ENCODE data around the gene HOXA5. TPM values are rescaled to one million over a fixed set of nuclear protein-coding genes. Genes with fewer than 3 reads are reported as not detected.

Gene HOXA5
- total RNA-seq, 1 donor from 2014 or later, result 18.8 TPM

DNA sequence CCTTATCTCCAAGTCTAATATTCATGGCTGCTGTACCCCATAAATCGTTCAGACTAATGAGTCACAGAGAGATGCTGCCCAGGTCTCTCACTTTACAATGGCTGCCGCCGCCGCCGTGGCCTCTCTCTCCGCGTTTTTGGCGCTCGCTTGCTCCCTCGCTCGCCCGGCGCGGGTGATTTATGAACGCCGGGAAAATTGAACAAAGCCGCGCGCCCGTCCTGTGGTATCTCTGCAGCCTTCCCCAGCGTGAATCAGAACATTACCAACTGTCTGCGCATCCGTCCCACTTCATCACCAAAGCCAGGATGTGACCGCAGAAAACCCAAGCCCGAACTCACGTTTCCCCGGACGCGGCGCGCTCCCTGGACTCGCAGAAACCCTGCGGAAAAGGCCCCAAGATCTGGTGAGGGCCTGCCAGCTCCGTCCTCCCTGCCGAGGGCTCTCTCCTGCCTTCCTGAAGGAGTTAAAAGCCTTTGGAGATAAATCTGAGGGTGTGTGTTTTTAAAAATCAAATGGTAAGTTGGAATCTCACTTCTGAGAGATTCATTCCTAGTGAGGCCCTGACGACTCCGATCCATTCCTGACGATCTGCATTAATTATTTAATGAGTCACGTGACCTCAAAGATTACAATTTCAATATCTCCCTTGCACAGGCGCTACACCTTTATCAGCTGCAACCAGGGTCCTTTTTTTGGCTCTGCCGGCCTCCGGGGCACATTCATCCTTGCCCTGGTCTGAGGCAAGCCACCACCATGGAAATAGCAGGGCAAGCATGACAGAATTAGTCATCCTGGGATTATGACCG, 19.2 kb downstream of the HOXA5 start:
- DNase-seq (ENCODE audit: low read depth), result no peak
- H3K4me3 ChIP-seq (ENCODE audit: low read depth, low read length), result peak overlapping the region; percentile 59
- H3K36me3 ChIP-seq (ENCODE audit: control insufficient read depth, insufficient read depth, low read length), result peaks cover 1% of the 10 kb centered on the region
- TF ChIP-seq, protein P1, sequence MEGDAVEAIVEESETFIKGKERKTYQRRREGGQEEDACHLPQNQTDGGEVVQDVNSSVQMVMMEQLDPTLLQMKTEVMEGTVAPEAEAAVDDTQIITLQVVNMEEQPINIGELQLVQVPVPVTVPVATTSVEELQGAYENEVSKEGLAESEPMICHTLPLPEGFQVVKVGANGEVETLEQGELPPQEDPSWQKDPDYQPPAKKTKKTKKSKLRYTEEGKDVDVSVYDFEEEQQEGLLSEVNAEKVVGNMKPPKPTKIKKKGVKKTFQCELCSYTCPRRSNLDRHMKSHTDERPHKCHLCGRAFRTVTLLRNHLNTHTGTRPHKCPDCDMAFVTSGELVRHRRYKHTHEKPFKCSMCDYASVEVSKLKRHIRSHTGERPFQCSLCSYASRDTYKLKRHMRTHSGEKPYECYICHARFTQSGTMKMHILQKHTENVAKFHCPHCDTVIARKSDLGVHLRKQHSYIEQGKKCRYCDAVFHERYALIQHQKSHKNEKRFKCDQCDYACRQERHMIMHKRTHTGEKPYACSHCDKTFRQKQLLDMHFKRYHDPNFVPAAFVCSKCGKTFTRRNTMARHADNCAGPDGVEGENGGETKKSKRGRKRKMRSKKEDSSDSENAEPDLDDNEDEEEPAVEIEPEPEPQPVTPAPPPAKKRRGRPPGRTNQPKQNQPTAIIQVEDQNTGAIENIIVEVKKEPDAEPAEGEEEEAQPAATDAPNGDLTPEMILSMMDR (IDR thresholded peaks at IDR 0.05; ENCODE audit: insufficient read depth, low read length, poor library complexity, severe bottlenecking), result no peak
- no peaks in the 10 kb centered on the region for H3K27me3 ChIP-seq (ENCODE audit: control insufficient read depth, insufficient read depth, low read length)

- TF ChIP-seq, protein P1 (IDR thresholded peaks at IDR 0.05; ENCODE audit: insufficient read depth, low read length, poor library complexity, severe bottlenecking), result no peak
- Histone ChIP-seq H3K36me3 (ENCODE audit: control insufficient read depth, insufficient read depth, low read length) (no peaks in the 10 kb centered on the region), H3K27me3 (ENCODE audit: control insufficient read depth, insufficient read depth, low read length) (no peaks in the 10 kb centered on the region), H3K4me3 (ENCODE audit: low read depth, low read length) (peak overlapping the region; percentile 59)
- no peak for DNase-seq (ENCODE audit: low read depth)
These were observed 19.9 kb downstream of the HOXA5 start for GRCh38 chr7:27123477-27124053.

DNA sequence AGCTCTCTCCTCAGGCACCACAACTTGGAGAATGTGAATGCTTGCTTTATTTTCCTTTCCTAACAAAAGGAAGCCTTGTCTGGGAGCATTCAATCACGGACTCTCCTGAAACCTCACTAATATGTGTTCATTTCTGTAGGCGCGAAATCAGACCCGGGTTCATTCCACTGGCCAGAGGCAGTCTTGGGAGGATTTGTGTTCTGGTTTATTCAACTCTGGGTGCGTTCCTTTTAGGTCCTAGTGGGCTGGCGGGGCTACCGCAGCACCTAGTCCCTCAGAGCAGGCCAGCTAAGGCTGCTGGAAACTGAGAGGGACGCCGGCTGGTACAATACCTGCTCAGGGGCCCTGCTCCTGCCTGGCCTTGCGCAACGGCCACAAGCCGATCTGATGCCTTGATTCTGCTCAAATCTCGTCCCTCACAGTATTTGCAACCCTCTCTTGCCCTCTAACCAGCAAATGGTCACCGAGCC, 20.4 kb downstream of the HOXA5 start:
- no peaks in the 10 kb centered on the region for H3K27me3 ChIP-seq (ENCODE audit: control insufficient read depth, insufficient read depth, low read length)
- no peak for DNase-seq (ENCODE audit: low read depth)
- no peaks in the 10 kb centered on the region for H3K36me3 ChIP-seq (ENCODE audit: control insufficient read depth, insufficient read depth, low read length)
- TF ChIP-seq, protein P1 (IDR thresholded peaks at IDR 0.05; ENCODE audit: insufficient read depth, low read length, poor library complexity, severe bottlenecking), result no peak
- peak overlapping the region; percentile 59 for H3K4me3 ChIP-seq (ENCODE audit: low read depth, low read length)

DNA sequence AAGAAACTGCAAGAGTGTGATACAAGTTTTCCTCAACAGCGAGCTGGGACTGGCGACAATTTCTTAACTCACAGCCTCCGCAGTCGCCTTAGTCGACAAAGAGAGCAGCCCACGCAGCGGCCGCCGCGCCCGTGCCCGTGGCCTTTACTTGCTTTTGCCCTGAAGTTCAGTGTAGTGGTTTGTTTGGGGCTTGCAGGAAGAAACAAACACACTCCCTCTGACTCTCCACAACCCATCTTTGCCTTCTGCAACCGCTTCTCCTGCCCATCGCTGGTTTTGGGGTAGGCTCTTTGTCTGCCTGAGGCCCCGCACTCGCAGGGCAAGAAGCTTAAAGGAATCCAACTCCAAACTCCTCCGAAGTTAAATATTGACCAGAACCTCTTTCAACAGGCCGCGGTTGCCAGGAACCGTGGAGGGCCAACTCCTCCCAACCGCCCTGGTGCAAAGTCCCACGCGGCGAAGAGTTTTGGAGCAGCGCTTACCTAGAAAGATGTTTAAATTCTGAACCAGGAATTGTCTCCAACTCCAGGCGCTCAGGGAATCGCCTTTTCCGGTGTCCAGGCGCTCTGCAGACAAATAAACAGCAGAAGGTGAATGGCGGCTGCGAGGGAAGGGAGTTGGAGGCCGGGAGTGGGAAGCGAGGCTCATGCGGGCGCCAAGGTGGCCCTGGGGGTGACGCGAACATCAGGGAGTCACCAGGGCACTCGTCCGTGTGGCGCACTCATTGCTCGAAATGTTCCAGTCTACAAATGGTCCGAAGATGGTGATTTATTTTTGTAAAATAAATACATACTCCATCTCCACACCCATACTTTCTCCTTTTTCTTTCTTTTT, 21.2 kb downstream of the HOXA5 start:
- H3K4me3 ChIP-seq (ENCODE audit: low read depth, low read length), result peak overlapping the region; percentile 59
- DNase-seq (ENCODE audit: low read depth), result no peak
- TF ChIP-seq, protein P1 (IDR thresholded peaks at IDR 0.05; ENCODE audit: insufficient read depth, low read length, poor library complexity, severe bottlenecking), result no peak
- peaks cover 1% of the 10 kb centered on the region for H3K36me3 ChIP-seq (ENCODE audit: control insufficient read depth, insufficient read depth, low read length)
- no peaks in the 10 kb centered on the region for H3K27me3 ChIP-seq (ENCODE audit: control insufficient read depth, insufficient read depth, low read length)

DNA sequence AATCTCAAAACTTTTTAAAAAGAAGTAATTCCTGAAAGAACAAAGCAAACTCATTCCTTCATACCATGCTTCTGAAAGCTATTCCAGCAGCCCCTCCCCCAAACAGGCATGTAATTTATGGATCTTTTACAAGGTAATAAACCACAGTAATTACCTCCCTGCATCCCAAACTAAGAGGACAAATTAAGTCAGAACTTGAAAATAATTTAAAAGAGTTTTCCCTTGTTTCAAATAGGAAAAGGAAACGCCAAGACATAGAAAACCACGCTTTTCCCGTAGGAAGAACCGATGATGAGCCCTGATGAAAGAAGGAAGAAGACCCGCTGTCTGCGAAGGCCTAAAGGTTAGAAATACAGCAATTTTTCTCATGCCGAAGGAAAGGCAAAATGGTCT, 21.8 kb downstream of the HOXA5 start:
- DNase-seq (ENCODE audit: low read depth), result no peak
- TF ChIP-seq, protein P1 (IDR thresholded peaks at IDR 0.05; ENCODE audit: insufficient read depth, low read length, poor library complexity, severe bottlenecking), result no peak
- H3K4me3 ChIP-seq (ENCODE audit: low read depth, low read length), result peak overlapping the region; percentile 59
- H3K36me3 ChIP-seq (ENCODE audit: control insufficient read depth, insufficient read depth, low read length), result peaks cover 3% of the 10 kb centered on the region
- no peaks in the 10 kb centered on the region for H3K27me3 ChIP-seq (ENCODE audit: control insufficient read depth, insufficient read depth, low read length)
